OCI-LY3 (cell line): ENCODE data around the gene DLG1.

ENCODE experiments used
- CTCF ChIP-seq: fragments of 200-600, 300-600 bp; sonication (generic); IDR thresholded peaks from 2 replicates; pipeline ENCODE4 v1.5.1; 2014; ENCODE audit warnings: antibody characterized with exemption, low read length, low read depth
- EZH2phosphoT487 ChIP-seq: fragments of 200-600 bp; shearing (Covaris generic); IDR thresholded peaks from 2 replicates; pipeline ENCODE4 v1.6.1; 2018; ENCODE audit warnings: antibody characterized with exemption, mixed run types, low read depth

GRCh38 chr3:197155046-197155445, 143.4 kb downstream of the DLG1 start:
- no peak for TF ChIP-seq CTCF
- no peak for TF ChIP-seq EZH2phosphoT487
